ENCODE results near the gene CEACAM5.
A peak's percentile ranks its signal among the peaks of the same experiment; 100 is the strongest.

The CEACAM5 gene

GRCh38 chr19:41746593-41747227, 38.3 kb downstream of the CEACAM5 start:
- TF ChIP-seq, protein P1, sequence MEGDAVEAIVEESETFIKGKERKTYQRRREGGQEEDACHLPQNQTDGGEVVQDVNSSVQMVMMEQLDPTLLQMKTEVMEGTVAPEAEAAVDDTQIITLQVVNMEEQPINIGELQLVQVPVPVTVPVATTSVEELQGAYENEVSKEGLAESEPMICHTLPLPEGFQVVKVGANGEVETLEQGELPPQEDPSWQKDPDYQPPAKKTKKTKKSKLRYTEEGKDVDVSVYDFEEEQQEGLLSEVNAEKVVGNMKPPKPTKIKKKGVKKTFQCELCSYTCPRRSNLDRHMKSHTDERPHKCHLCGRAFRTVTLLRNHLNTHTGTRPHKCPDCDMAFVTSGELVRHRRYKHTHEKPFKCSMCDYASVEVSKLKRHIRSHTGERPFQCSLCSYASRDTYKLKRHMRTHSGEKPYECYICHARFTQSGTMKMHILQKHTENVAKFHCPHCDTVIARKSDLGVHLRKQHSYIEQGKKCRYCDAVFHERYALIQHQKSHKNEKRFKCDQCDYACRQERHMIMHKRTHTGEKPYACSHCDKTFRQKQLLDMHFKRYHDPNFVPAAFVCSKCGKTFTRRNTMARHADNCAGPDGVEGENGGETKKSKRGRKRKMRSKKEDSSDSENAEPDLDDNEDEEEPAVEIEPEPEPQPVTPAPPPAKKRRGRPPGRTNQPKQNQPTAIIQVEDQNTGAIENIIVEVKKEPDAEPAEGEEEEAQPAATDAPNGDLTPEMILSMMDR (IDR thresholded peaks at IDR 0.05) = peak; percentile 52

DNA sequence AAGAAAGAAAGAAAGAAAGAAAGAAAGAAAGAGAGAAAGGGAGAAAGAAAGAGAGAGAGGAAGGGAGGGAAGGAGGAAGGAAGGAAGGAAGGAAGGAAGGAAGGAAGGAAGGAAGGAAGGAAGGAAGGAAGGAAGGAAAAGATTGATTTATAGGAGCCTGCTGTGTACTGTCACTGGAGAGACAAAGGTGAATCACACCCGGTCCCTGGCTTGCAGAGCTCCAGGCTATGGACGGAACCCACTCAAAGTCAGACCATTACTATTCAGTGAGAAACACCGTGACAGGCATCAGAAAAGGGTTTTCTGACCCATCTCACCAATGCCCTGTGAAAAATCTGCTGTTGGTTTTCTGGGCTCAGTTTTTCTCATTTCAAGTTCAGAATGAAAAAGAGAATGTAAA, 39.6 kb downstream of the CEACAM5 start:
- TF ChIP-seq, protein P1 (IDR thresholded peaks at IDR 0.05) = no peak

- TF ChIP-seq, protein P1 (IDR thresholded peaks at IDR 0.05) = peak; percentile 70
These were observed 44.7 kb downstream of the CEACAM5 start for GRCh38 chr19:41753159-41753558.

DNA sequence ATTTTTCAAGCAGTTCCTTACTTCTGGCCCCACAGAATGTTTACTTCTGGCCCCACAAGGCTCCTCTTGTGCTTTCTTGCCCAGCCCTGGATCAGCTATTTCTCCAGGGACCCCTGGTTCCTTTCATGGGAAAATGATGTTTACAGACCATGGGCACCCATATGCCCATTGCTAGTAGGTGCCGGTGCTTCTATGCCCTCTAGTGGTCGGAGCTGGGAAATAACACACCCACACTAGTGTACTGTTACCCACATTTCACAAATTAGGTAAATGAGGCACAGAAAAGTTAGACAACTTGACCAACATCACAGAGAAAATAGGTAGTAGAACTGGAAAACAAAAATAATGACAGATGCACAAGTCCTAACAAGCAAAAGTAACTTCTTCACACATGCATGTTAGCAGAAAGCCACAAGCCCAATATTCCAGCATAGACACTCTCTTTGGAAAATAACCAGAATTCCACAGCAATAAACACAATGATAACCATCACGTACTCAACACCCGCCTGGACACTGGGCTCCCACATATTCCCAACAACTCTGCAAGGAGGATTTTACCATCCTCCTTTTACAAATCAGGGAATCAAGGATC, 45.6 kb downstream of the CEACAM5 start:
- TF ChIP-seq, protein P1 (IDR thresholded peaks at IDR 0.05) = peak; percentile 62

DNA sequence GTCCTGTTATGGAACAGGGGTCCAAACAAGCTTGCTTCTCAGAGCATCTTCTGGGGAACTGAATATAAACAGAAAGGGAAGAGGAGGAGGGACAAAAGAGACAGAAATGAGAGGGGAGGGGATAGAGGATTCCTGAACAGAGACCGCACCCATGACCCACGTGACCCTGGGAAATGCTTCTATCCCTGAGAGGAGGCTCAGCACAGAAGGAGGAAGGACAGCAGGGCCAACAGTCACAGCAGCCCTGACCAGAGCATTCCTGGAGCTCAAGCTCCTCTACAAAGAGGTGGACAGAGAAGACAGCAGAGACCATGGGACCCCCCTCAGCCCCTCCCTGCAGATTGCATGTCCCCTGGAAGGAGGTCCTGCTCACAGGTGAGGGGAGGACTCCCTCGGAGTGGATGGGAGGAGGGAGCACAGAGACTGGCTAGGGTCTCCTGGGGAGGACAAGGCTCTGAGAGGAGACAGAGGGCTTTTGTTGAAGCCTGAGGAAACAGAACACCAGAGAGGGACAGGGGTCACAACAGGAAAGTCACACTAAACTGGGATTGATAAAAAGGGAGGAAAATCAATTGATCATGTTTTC, 47.0 kb downstream of the CEACAM5 start, which contains the start of gene CEACAM6:
CEACAM6 (plus strand) TSS at position 203 of the 586 bp plus-strand sequence; CDS start at position 312, 109 bp downstream.
- TF ChIP-seq, protein P1 (IDR thresholded peaks at IDR 0.05) = no peak

DNA sequence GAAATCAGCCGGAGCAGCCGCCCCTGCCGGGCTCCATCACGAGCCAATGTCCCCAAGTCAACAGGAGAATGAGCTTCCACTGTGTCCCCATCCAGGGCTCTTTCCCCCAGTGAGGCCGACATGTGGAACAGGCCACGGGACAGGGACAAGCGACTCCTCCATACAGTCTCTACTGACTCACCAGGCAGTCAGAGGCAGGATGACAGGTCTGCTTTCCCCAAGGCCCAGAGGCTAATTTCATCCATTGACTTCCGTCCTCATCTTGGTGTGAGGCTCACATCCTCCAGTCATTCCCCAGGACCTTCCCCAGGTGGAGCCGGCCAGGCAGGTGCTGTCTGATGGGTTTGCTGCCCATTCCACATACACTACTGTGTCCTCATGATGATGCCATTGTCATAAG, 50.4 kb downstream of the CEACAM5 start:
- TF ChIP-seq, protein P1 (IDR thresholded peaks at IDR 0.05) = no peak

GRCh38 chr19:41767115-41767514, 58.7 kb downstream of the CEACAM5 start:
- TF ChIP-seq, protein P1 (IDR thresholded peaks at IDR 0.05) = no peak
